ENCODE results near the gene PDE4D. TPM values are rescaled to one million over a fixed set of nuclear protein-coding genes. Genes with fewer than 3 reads are reported as not detected.
"Not testable (repeated sequence)": the region's sequence is repeated elsewhere in the genome, so short reads cannot be mapped to it uniquely, and the experiment has no call there.

PDE4D gene
- total and polyA plus RNA-seq, 2 donors (not counting 3 experiments of a cell fraction or from before 2014, with no cell fraction given) = 34.5 to 51.2 TPM

- TF ChIP-seq MAX (IDR thresholded peaks at IDR 0.05; ENCODE audit: insufficient read depth, insufficient read length) (no peak), POLR2AphosphoS5 (IDR thresholded peaks at IDR 0.05; ENCODE audit: insufficient read depth, low read depth, low read length) (no peak), EZH2 (IDR thresholded peaks at IDR 0.05; ENCODE audit: borderline replicate concordance, low read depth, low read length, severe bottlenecking) (no peak), GATA2 (IDR thresholded peaks at IDR 0.05; ENCODE audit: insufficient read depth, insufficient read length, low read depth, low read length) (no peak), MYC (IDR thresholded peaks at IDR 0.05; ENCODE audit: low read depth, low read length) (no peak), POLR2A (IDR thresholded peaks at IDR 0.05; ENCODE audit: low read depth, low read length) (no peak), CTCF (IDR thresholded peaks at IDR 0.05; ENCODE audit: extremely low read depth in 1 of 2, insufficient read depth in 1 of 2, low read depth in 1 of 2, low read length in 2 of 2) (no peak), JUN (IDR thresholded peaks at IDR 0.05; ENCODE audit: borderline replicate concordance, insufficient read depth, insufficient read length, low read depth) (no peak), FOS (IDR thresholded peaks at IDR 0.05; ENCODE audit: borderline replicate concordance, insufficient read depth, low read length) (no peak)
- Histone ChIP-seq H3K4me2 (ENCODE audit: insufficient read depth, low read length) (no peak overlapping the region), H3K4me1 (ENCODE audit: control insufficient read depth, extremely low read depth, insufficient read depth, low read length) (peaks cover 26% of the 10 kb centered on the region), H3K9me1 (replicated peaks; ENCODE audit: control insufficient read depth, extremely low read depth, insufficient read depth, low read length) (no peaks in the 10 kb centered on the region), H4K20me1 (replicated peaks; ENCODE audit: control insufficient read depth, extremely low read depth, insufficient read depth, low read length) (no peaks in the 10 kb centered on the region), H3K4me3 (replicated peaks in 1 of 3; ENCODE audit: insufficient read depth in 1 of 3, low read depth in 1 of 3, low read length in 3 of 3) (no peak overlapping the region), H3K9me3 (replicated peaks; ENCODE audit: control insufficient read depth, insufficient read depth, low read length) (no peaks in the 10 kb centered on the region), H3K27ac (ENCODE audit: insufficient read depth, low read depth, low read length) (no peak overlapping the region), H3K79me2 (ENCODE audit: control insufficient read depth, insufficient read depth, low read length) (peaks cover 8% of the 10 kb centered on the region), H3K9ac (replicated peaks; ENCODE audit: extremely low read depth, insufficient read depth, low read length) (no peak overlapping the region), H3K36me3 (ENCODE audit: control insufficient read depth in 2 of 2, extremely low read depth in 1 of 2, insufficient read depth in 2 of 2, low read length in 2 of 2) (no peaks in the 10 kb centered on the region), H3K27me3 (ENCODE audit: control insufficient read depth in 2 of 2, insufficient read depth in 2 of 2, low read length in 2 of 2) (no peaks in the 10 kb centered on the region), H2AFZ (ENCODE audit: low read depth, low read length) (no peak overlapping the region)
- CTCF ChIA-PET = no interaction called here
- peak; percentile 24 for FAIRE-seq
- dilution Hi-C loops (cut with MboI; ENCODE audit: extremely low pct_ligation_motif_present, low sequenced_read_pairs) = no loop called here
- DNase-seq (ENCODE audit: low read depth, low spot score) = no peak
- BruUV-seq (replicated peaks) = no TSS peak
- POLR2A ChIA-PET = interaction anchor here (0.7 kb wide), 1 partner anchor 20 kb away, joined by 10 read pairs; no protein-coding TSS in a partner anchor
- intact Hi-C loops (cut with micrococcal nuclease) = no loop called here
Measured at GRCh38 chr5:59749782-59750520, 143.6 kb downstream of the PDE4D start.

GRCh38 chr5:59748036-59748663, 145.4 kb downstream of the PDE4D start:
- POLR2A ChIA-PET = not testable (repeated sequence)

More at GRCh38 chr5:59748036-59748663, 145.4 kb downstream of the PDE4D start:
- FAIRE-seq; dilution Hi-C loops (cut with MboI; ENCODE audit: extremely low pct_ligation_motif_present, low sequenced_read_pairs); H3K4me2 ChIP-seq (ENCODE audit: insufficient read depth, low read length); H3K4me3 ChIP-seq (replicated peaks in 1 of 3; ENCODE audit: insufficient read depth in 1 of 3, low read depth in 1 of 3, low read length in 3 of 3); H4K20me1 ChIP-seq (replicated peaks; ENCODE audit: control insufficient read depth, extremely low read depth, insufficient read depth, low read length); H3K9me1 ChIP-seq (replicated peaks; ENCODE audit: control insufficient read depth, extremely low read depth, insufficient read depth, low read length); CTCF ChIA-PET; H3K9ac ChIP-seq (replicated peaks; ENCODE audit: extremely low read depth, insufficient read depth, low read length); DNase-seq (ENCODE audit: low read depth, low spot score); H3K27me3 ChIP-seq (ENCODE audit: control insufficient read depth in 2 of 2, insufficient read depth in 2 of 2, low read length in 2 of 2); BruUV-seq (replicated peaks); H2AFZ ChIP-seq (ENCODE audit: low read depth, low read length); intact Hi-C loops (cut with micrococcal nuclease); H3K27ac ChIP-seq (ENCODE audit: insufficient read depth, low read depth, low read length); H3K36me3 ChIP-seq (ENCODE audit: control insufficient read depth in 2 of 2, extremely low read depth in 1 of 2, insufficient read depth in 2 of 2, low read length in 2 of 2); H3K9me3 ChIP-seq (replicated peaks; ENCODE audit: control insufficient read depth, insufficient read depth, low read length): not testable (repeated sequence)
- Histone ChIP-seq H3K4me1 (ENCODE audit: control insufficient read depth, extremely low read depth, insufficient read depth, low read length) (peaks cover 39% of the 10 kb centered on the region), H3K79me2 (ENCODE audit: control insufficient read depth, insufficient read depth, low read length) (peaks cover 15% of the 10 kb centered on the region)

All from endothelial cell of umbilical vein (primary cell).